Neural crest cell (in vitro differentiated cells): Measurements from ENCODE around the gene WDR74. TPM values are rescaled to one million over a fixed set of nuclear protein-coding genes. Genes with fewer than 3 reads are reported as not detected.
A peak's percentile ranks its signal among the peaks of the same experiment; 100 is the strongest.
"Not testable (repeated sequence)": the region's sequence is repeated elsewhere in the genome, so short reads cannot be mapped to it uniquely, and the experiment has no call there.

Source experiments
- DNase-seq: peaks from one replicate; pipeline ENCODE4 v3.0.0; 2021; ENCODE audit warnings: low read depth, mixed read lengths, low spot score
- H3K27ac Mint-ChIP-seq: one replicate; pipeline ENCODE4 v1.8.0; 2021; ENCODE audit warnings: mild to moderate bottlenecking, mixed read lengths; ENCODE audit not compliant: unreplicated experiment
- H3K27me3 Mint-ChIP-seq: 2 replicates; pipeline ENCODE4 v1.8.0; 2021; ENCODE audit warnings: low read depth, mild to moderate bottlenecking, mixed read lengths
- H3K36me3 Mint-ChIP-seq: 2 replicates; pipeline ENCODE4 v1.8.0; 2021; ENCODE audit warnings: low read depth, mild to moderate bottlenecking, mixed read lengths
- H3K4me1 Mint-ChIP-seq: 2 replicates; pipeline ENCODE4 v1.8.0; 2021; ENCODE audit warnings: mixed read lengths
- H3K4me3 Mint-ChIP-seq: one replicate; pipeline ENCODE4 v1.8.0; 2021; ENCODE audit warnings: mild to moderate bottlenecking, mixed read lengths
- H3K9me3 Mint-ChIP-seq: 2 replicates; pipeline ENCODE4 v1.8.0; 2021; ENCODE audit warnings: mixed read lengths
- CTCF ChIP-seq: fragments of 200-600 bp; sonication (generic); conservative IDR thresholded peaks from 2 replicates; pipeline ENCODE4 v1.5.0; 2021; ENCODE audit warnings: antibody characterized with exemption, mild to moderate bottlenecking
- total RNA-seq: library from RNA; stranded (reverse); gene quantifications from 2 replicates; pipeline ENCODE4 v1.2.1, GENCODE V29; 2021

WDR74 gene
- total RNA-seq, 1 donor from 2014 or later, result 62.1 TPM

GRCh38 chr11:62835336-62835735 is 4.1 kb downstream of the WDR74 start:
- no peak for DNase-seq
- no peak for TF ChIP-seq CTCF
- Mint-ChIP-seq H3K9me3 (no peaks in the 10 kb centered on the region), H3K27me3 (peaks cover 5% of the 10 kb centered on the region), H3K36me3 (no peaks in the 10 kb centered on the region), H3K27ac (no peak overlapping the region), H3K4me3 (peak overlapping the region; percentile 79), H3K4me1 (peaks cover 36% of the 10 kb centered on the region)

GRCh38 chr11:62832336-62833234 is 6.8 kb downstream of the WDR74 start, which contains the start of gene TEX54:
Gene TEX54, minus strand, starts transcription at chr11:62832841.
- Mint-ChIP-seq H3K4me1 (peaks cover 24% of the 10 kb centered on the region), H3K9me3 (no peaks in the 10 kb centered on the region), H3K4me3 (peak within 1 kb of the TSS; percentile 99), H3K36me3 (no peaks in the 10 kb centered on the region), H3K27ac (peak within 1 kb of the TSS; percentile 100), H3K27me3 (no peaks in the 10 kb centered on the region)
- no peak for TF ChIP-seq CTCF
- no peak for DNase-seq

- peaks cover 4% of the 10 kb centered on the region for H3K36me3 Mint-ChIP-seq
- H3K4me1 Mint-ChIP-seq, result peaks cover 22% of the 10 kb centered on the region
- TF ChIP-seq CTCF, result no peak
- peak; percentile 98 for DNase-seq
- H3K4me3 Mint-ChIP-seq, result peak within 1 kb of the TSS; percentile 99
- no peaks in the 10 kb centered on the region for H3K27me3 Mint-ChIP-seq
- no peaks in the 10 kb centered on the region for H3K9me3 Mint-ChIP-seq
- peak within 1 kb of the TSS; percentile 100 for H3K27ac Mint-ChIP-seq
Observed at GRCh38 chr11:62831520-62832335, 7.7 kb downstream of the WDR74 start, which contains the start of gene STX5. Gene STX5, minus strand, starts transcription at chr11:62832051. Its CDS starts 808 bp downstream, at chr11:62831243.

- H3K27ac Mint-ChIP-seq, result peak overlapping the region; percentile 100
- H3K9me3 Mint-ChIP-seq, result no peaks in the 10 kb centered on the region
- H3K27me3 Mint-ChIP-seq, result no peaks in the 10 kb centered on the region
- H3K4me3 Mint-ChIP-seq, result peak overlapping the region; percentile 99
- DNase-seq, result no peak
- peaks cover 22% of the 10 kb centered on the region for H3K4me1 Mint-ChIP-seq
- TF ChIP-seq CTCF, result no peak
- H3K36me3 Mint-ChIP-seq, result peaks cover 4% of the 10 kb centered on the region
Observed at GRCh38 chr11:62830904-62831519, 8.4 kb downstream of the WDR74 start.

- H3K27me3 Mint-ChIP-seq, H3K36me3 Mint-ChIP-seq, H3K4me3 Mint-ChIP-seq, H3K9me3 Mint-ChIP-seq, DNase-seq, H3K27ac Mint-ChIP-seq: not testable (repeated sequence)
- H3K4me1 Mint-ChIP-seq, result peaks cover 22% of the 10 kb centered on the region
Observed at GRCh38 chr11:62828130-62828529, 11.3 kb downstream of the WDR74 start.
